NCI-H2107 (cell line): ENCODE results near the gene NDUFS4.
"Not testable (repeated sequence)": the region's sequence is repeated elsewhere in the genome, so short reads cannot be mapped to it uniquely, and the experiment has no call there.

Experiments
- DNase-seq: peaks from one replicate; lab custom pipeline; 2025; lab: John Stamatoyannopoulos, UW

Gene NDUFS4

DNA sequence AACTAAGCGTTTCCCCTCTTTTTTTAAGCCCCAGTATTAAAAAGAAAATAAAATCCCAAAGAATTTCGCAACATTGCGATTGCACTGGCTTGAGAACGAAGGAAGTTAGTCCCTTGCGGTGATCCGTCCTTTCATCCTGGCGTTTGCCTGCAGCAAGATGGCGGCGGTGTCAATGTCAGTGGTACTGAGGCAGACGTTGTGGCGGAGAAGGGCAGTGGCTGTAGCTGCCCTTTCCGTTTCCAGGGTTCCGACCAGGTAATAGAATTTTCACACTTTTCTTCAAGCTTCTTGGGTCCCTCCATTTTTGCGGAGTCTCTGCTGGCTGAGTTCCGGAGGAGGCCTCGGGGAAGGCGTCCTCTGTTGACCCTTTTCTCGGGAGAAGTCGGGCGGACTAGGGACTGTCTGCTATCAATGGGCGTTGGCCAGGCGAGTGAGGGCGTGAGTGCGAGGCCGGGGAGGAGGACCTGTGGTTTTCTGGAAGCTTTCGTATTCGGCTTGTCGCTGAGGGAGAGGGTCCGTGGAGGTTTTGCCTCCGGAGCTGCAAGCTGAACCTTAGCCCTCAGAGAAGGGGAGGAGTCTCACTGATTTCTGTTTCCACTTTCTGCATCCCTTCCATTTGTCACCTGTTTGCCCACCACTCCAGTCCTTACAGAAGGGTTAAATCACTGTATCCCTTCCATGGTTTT lies at the start of gene NDUFS4:
Gene NDUFS4, plus strand, starts transcription at position 134 of the 686 bp plus-strand sequence. Its CDS starts 24 bp downstream, at position 158.
- peak; percentile 42 for DNase-seq

DNA sequence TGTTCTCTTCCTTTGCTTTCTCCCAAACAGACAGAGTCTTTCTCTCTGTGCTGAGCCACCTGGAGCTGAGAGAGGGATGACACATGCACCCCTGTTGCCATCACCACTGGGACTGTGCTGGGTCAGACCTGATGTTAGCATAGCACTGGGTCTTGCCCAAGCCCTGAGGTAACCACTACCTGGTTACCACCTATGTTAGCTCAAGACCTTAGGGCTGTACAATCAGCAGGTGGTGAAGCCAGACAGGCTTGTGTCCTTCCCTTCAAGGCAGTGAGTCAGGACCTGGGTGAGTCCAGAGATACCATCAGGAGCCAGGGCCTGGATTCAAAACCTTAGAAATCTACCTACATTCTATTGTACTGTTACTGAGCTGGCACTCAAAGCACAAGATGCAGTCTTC lies 47.9 kb upstream of the NDUFS4 start:
- DNase-seq, result no peak

DNA sequence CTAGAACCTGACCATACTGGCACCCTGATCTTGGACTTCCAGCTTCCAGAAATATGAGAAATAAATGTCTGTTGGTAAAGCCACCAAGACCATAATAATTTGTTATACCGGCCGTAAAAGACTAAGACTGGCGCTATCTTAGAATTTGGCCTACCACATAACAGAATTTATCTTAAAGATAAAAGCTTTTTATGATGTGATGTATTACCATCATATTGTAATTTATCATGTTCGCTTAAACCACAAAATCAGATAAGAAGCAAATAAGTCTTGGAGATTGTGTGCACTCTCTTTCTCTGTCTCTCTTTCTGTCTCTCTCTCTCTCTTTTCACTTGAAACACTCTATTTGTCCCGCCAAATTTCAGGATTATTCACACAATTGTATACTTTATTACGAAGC lies 44.5 kb upstream of the NDUFS4 start:
- no peak for DNase-seq

DNA sequence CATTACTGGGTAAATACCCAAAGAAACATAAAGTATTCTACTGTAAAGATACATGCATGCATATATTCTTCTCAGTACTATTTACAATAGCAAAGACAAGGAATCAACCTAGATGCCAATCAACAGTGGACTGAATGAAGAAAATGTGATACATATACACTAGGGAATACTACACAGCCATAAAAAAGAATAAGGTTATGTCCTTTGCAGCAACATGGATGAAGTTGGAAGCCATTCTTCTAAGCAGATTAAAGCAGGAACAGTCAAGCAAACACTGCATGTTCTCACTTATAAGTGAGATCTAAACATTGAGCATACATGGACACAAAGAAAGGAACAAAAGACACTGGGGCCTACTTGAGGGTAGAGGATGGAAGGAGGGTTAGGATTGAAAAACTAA lies 39.6 kb upstream of the NDUFS4 start:
- no peak for DNase-seq

DNA sequence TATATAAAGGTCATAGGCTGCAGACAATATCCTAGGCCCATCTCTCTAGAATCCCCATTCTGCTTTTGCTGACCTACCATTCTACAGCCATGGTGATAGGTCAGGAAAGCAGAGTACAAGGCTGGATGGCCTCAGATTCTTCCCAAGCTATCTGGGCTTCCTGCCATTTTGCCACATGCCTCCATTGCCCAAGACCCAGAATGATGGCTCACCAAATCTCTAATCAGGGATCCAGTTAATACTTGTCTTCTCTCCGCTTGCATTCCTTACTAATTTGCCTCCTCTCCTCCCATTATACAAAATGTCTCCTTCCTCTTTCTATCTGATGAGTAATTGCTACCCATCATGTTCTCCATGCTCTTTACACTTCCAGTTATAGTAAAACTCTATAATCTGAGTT lies 22.7 kb upstream of the NDUFS4 start:
- no peak for DNase-seq

DNA sequence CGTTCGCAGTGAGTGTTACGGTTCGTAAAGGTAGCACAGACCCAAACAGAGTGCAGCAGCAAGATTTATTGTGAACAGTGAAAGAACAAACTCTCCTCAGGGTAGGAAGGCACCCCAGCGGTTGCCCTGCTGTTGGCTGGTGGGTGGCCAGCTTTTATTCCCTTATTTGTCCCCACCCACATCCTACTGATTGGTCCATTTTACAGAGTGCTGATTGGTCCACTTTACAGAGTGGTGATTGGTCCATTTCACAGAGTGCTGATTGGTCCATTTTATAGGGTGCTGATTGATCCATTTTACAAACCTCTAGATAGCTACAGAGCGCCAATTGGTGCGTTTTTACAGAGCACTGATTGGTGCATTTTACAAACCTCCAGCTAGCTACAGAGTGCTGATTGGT lies 19.7 kb upstream of the NDUFS4 start:
- DNase-seq, result not testable (repeated sequence)

DNA sequence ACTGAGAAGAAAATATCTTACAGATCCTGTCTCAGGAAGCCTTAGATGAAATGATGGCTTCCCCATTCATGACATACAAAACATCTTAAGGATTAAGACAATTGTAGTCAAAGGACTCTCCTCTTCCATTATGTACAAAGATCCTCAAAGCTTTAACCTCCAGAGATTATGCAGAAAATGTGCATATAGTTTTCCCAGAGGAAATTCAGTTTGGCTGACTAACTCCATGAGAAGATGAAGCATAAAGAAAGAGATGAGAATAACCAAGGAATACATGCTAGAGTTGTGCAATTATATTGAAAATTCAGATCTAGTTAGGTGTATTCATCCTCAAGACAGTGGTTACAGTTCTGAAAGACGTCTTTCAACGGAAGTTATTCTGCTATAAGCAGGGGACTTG lies 18.6 kb upstream of the NDUFS4 start:
- DNase-seq, result no peak

DNA sequence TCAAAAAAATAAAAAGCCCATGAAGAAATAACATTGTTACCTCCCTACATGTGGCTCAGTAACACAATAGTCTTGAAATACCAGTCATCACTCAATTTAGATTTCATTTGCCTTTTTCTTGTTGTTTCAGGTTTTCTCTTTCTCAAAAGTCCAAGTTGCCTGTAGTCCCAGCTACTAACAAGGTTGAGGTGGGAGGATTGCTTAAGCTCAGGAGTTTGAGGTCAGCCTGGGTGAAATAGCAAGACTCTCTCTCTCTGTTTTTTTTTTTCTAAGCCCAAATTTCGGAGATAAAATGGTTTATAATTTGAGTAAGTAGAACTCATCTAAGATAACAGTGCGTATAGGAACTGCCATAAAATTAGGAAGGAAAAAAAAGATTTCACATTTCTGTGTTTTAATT lies 17.5 kb upstream of the NDUFS4 start:
- DNase-seq, result no peak

DNA sequence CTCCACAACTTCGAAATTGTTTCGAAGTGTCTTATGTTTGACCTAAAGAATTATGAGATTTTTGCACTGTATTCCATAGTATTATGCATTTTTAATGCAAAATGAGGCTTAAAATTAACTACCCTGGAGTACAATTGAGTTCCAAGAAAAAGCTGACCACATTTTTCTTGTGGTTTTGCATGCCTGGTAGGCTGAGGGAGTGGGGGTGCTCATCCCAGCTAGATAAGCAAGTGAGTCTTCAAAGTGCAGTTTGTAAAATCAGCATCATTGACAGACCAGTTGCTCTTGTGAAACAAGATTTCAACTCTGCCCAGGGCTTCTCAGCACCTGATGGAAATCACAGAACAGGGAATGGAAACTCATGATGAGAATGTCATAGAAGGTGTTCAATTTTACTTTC lies 17.0 kb upstream of the NDUFS4 start:
- no peak for DNase-seq

DNA sequence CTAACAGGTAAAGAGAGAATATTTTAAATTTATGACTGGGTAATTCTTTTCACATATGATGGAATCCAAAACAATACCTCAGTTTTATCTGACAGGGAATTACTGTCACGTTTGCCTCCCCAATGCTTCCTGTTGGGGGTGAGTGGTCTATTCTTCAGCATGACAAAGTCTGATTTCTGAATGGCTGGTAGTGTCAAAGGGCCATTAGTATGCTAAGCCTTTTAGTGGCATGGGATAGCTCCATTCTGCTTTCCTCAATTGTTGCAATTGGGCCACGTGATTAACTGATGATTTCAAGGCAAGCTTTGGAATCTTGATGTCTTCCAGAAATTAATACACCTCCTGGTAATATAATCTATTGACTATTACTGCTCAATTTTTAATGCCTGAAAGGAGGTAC lies 14.7 kb upstream of the NDUFS4 start:
- no peak for DNase-seq

DNA sequence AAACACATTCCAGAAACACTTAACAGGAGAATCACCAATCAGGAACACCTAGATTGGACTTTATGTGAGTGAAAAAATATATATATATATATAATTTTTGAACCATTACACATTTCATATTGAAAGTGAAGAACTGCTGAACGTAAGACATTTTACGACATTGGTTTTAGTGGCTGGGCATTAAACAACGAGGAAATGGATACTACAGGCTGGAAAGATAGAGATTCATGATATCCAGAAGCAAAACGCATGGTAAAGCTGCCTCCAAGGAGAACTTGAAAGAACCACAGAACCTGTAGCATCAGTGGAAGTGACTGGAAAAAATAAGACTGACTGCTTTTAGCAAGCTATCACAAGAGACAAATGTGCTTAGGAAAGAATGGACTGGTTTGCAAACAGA lies 13.2 kb upstream of the NDUFS4 start:
- DNase-seq, result no peak

DNA sequence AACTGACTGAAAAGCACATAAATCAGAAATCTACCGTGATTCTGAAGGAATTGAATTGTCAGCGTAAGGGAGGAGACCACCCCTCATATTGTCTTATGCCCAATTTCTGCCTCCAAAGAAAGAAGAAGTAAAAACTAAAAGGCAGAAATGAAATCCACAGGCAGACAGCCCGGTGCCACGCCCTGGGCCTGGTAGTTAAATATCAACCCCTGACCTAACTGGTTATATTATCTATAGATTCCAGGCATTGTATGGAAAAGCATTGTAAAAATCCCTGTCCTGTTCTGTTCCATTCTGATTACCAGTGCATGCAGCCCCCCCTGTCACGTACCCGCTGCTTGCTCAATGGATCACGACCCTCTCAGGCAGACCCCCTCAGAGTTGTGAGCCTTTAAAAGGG lies 11.9 kb upstream of the NDUFS4 start:
- not testable (repeated sequence) for DNase-seq

DNA sequence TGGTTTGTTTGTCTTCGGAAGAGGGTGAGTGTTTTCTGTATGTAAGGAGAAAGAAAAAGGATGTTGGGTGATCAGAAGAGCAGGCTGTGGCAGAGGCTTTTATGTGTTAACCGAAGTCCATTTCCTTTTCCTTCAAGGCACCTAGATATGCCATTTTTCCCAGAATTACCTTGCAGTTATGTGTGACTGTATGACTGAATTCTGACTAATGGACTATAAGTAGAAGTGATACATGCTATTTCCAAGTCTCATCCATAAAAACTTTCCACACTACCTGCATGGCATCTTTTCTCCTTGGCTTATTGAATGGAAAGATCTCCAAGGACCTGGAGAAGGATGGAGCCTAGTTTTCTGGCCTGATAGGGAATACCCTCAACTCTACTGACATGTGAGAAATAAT lies 10.6 kb upstream of the NDUFS4 start:
- no peak for DNase-seq

DNA sequence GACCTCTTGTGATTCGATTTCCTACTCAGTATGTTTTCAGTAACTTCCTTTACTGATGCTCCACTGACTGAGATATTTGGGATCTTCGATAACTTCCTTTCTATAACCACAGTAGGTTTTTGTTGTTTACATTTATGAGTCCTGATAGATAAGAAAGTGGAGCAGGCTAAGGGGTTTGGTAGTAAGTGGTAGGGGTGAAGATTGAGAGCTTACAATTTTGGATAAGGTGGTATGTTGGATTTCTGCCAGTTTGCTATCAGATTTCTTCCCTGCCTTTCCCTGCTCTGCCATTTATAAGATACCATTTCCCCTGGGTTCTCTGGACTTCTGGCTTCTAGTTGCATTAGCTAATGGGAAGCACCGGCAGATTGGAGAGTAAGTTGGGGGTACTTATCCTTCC lies 7.9 kb upstream of the NDUFS4 start:
- no peak for DNase-seq

DNA sequence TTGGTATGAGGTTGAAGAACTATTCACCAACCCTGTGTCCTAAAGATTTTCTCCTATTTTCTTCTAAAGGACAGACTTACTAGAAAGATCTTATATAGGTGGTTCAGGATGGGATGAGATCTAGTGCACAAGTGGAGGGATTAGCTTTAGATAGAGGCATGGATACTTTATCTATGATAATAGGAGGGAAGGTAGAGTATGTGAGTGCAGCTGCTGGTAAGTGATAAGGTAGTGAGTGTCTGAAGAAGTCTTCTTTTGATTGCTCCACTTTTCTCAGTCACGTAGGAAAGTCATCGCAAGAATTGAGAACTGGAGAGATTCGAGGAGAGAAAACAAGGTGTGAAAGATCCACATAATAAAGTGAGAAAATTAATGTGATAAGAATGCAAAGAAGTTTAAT lies 6.0 kb upstream of the NDUFS4 start:
- DNase-seq, result no peak

DNA sequence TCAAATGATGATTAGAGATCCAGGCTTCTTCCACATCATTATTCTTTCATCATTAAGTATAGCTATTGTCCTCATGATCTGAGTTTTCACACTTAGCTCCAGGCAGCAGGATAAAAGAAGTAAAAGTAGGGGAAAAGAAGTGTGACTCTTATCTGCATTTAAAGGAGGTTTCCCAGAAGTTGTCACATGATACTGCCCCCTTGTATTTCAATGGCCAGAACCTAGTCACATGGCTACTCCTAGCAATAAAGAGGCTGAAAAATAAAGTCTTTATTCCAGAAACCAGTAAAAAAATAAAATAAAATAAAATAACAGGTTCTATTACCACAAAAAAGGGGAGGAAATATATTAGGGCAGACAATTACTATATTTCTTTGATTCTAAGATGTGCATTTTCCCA lies 5.3 kb upstream of the NDUFS4 start:
- no peak for DNase-seq

DNA sequence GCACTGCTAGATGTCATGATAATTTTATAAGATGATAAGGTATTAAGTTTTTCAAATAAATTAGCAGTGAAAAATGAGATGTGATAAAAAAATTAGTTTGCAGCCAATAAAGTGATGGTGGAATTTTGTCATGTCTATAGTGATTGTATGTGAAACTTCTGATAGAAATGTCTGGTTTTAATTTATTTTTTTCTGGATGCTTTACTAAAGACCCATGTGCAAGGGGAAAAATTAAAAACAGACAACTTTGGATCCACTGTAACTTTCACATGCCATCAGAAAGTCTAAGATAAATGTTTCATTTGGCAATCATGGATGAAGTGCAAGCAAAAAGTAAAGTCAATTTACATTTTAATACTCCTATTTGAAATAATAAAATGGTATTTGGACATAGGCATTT lies 4.4 kb upstream of the NDUFS4 start:
- no peak for DNase-seq

DNA sequence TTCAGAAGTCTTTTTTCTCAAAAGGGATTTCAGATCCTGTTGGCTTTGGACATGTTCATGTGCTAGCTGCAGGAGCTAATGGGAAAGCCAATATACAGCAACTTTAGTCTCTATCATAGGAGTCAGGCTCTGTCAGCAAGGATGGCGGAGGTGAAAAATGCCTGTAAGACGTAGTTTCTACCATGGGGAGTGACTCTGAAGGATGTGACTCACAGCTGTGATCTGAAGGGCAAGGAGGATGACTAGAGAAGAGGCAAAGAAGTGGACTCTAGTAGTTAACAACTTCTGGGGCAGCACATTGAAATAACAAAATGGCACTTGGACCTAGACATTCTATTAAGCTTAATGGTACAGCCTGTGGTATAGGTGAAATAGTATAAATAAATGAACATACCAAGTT lies 3.1 kb upstream of the NDUFS4 start:
- DNase-seq, result no peak

DNA sequence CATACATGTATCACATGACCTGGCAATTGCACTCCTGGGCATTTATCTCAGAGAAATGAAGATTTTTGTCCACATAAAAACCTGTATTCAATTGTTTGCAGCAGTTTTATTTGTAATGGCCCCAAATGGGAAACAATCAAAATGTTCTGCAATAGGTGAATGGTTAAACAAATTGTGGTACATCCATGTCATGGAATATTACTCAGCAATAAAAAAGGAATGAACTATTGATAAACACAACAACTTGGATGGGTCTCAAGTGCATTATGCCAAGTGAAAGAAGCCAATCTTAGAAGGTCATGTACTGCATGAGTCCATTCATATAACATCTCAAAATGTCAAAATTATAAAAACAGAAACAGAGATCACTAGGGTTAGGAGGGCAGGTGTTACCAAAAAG lies 1.5 kb upstream of the NDUFS4 start:
- no peak for DNase-seq

DNA sequence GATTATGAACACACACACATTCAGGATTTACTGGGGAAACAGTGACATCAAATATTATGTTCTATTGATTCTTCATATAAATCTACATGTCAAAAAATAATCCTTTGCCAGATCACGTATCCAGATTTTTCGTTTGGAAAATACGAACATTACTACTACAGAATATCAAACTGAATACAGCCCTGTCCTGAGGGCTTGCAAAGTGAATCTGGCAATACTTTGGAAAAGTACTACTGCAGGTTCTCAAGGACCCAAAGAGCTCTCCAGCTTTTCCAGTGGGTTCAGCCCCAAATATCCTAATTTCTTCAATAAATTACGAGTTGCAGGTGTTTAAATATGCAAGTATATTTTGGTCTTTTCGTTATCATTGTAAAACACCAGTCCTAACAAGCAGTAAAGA lies 411 bp upstream of the NDUFS4 start:
- no peak for DNase-seq

DNA sequence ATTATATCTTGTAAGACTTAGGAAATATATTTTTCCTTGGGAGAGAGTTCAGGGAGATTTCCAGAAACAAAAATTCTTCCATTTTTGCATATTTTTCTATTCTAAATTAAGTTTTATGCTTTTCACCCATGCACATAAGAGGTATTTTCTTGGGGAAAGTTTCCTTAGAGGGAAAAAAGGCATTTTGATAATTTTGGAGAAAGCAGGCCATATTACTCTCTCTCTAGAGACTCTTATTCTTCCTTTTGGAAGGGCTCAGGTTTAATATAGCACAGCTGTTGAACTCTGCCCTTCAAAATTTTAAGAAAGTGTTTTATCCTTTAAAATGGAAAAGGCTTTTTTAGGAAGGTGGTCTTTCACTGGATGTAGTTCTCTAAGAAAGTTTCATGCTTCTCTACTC lies 8.0 kb downstream of the NDUFS4 start:
- no peak for DNase-seq

DNA sequence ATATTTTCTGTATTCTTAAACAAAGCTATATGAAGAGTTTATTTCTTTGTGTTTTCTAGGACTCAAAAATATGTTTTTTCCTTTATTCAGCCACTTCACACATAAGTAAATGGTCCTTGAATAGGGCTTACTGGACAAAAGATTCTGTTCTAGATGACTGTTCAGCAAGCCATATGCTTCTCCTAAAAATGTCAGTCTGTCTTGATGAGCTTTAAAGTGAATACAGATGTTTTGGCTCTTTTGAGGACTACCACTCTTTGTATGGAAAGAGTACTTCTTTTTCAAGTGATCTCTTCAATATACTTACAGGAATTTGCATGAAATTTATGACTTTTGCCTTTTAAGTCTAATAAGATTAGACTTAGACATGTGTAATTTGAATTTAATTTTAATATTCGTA lies 8.4 kb downstream of the NDUFS4 start:
- no peak for DNase-seq

DNA sequence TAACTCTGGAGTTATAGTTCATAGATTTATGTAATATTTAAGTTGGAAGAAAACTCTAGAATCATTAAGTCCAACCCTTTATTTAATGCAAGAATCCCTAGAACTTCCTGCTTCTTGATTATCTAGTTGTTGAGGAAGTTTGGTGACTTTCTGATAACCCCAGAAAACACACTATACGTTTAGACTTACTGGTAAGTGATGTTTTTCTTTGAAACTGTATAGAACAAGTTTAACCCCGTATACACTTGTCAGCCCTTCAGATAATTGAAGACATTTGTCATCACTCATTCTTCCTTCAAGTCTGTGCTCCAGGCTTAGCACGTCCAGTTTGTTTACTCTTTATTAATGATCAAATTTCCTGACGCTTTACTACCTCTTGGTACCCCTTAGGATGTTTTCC lies 9.0 kb downstream of the NDUFS4 start:
- no peak for DNase-seq

DNA sequence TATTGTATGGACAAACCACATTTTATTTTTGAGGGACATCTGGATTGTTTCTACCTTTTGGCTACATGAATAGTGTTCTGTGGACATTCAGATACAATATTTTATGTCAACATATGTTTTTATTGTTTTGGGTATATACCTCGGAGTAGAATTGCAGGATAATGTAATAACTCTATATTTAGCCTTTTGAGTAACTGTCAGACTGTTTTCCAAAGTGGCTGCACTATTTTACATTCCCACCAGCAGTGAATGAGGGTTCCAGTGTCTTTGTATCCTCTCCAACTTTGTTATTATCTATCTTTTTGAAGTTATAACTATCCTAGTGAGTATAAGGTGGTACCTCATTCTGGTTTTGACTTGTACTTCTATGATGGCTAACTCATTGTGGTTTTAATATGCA lies 11.0 kb downstream of the NDUFS4 start:
- DNase-seq, result no peak

DNA sequence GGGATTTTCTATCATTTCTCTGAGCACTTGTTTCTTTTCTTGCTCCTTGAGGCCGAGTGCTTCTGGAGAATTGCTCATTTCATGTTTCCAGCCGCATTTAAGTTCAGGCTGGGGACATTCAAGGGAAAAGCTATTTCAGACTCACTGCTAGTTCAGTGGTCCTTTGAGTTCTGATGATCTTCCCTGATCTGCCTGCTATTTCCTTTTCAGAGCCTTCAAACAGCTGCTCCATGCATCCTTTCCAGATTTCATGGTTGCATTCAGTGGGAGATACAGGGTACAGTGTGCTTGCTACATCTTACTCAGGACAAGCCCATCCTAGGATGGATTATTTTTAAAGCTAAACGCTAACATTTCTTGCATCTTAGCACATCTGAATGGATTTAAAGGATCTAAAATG lies 14.7 kb downstream of the NDUFS4 start:
- DNase-seq, result no peak
